Stimulated activated CD4-positive, alpha-beta T cell treated with anti-CD3 and anti-CD28 coated beads, Interleukin-12 subunit alpha, Interleukin-12 subunit beta, amount 100 ng/mL, for 4 hours (primary cell): ENCODE results near the gene TSPAN16.
"Not testable (repeated sequence)": the region's sequence is repeated elsewhere in the genome, so short reads cannot be mapped to it uniquely, and the experiment has no call there.

Experiments used
- DNase-seq: peaks from one replicate; pipeline ENCODE4 v3.0.0-alpha.2; 2020

The TSPAN16 gene

DNA sequence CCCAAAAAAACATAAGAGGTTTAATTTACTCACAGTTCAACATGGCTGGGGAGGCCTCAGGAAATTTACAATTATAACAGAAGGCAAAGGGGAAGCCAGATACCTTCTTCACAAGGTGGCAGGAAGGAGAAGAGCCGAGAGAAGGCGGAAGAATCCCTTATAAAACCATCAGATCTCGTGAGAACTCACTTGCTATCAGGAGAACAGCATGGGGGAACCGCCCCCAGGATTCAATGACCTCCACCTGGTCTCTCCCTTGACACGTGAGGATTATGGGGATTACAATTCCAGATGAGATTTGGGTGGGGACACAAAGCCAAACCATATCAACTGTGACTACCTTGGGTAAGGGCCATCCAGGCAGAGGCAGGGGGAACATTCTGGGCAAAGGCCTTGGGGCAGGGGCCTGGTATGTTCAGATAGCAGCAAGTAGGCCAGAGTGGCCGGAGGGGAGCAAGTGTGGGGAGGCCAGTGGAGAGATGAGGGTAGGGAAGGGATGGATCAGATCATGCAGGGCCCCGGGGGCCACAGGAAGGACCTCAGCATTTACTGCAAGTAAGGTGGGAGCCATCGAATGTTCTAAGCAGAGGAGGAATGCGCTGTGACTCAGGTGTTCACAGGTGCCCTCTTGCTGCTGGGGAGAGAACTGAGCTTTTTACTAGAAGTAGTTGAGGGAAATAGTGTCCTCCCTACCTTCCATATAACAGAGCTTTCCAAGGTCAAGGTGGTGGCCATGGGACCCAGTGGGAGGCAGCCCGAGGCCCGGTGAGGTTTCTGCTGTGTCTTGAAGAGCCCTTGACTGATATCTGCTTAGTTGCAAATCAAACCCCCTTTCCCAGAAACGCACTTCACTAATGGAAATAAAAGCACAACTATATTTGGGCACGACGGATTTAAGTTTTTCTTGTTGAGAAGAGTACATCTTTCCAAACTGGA, 25.5 kb downstream of the TSPAN16 start:
- no peak for DNase-seq

DNA sequence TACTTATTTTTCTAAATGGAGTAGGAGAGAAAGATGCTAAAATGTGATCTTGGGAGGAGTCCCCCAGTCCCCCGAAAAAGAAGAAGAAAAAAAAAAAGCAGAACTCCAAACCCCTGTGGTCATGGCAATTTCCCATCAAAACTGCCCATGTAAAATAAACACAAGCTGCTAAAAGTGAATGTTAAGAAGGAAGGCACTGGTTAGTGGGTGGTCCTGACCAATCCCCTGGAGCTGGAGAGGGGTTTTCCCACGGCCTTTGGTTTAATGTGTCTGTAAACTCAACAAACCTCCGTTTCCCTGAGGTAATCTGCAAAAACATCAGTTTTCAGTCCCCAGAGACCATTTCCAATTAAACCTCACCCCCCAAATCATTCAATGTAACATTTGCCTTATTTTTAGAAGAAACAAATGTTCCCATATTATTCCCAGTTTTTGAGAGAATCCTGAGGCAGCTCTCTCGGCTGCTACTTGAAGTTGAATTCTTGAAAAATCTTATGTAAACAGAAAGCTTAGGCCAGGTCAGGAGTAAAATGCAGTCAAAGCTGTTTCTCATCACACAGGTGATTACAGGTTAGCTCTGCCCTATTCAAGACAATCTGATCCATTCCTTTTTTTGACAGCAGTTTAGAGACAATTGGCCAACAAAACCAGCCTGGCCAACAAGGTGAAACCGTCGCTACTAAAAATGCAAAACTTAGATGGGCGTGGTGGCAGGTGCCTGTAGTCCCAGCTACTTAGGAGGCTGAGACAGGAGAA, 26.5 kb downstream of the TSPAN16 start:
- no peak for DNase-seq

DNA sequence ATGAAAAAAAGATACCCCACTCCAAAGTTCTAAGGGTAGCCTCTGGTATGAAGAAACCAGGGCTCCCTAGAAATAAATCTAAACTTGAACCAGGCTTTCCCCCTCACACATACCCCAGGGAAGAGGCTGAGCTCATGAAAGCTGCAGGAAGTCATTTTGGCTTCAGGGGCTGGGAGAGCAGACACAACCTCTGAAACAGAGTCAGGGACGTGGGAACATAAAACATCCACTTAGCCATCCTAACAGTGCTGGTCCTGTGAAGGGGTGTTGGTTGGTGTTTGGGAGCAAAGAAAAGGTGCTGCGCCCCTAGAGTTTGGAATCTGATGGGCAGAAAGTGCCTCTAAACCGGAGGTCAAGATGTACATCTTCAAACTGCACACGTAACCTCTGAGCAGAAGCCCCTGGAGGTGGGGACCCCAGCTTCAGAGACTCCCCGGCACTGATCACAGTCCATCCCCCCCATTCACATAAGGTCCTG, 27.7 kb downstream of the TSPAN16 start:
- no peak for DNase-seq

DNA sequence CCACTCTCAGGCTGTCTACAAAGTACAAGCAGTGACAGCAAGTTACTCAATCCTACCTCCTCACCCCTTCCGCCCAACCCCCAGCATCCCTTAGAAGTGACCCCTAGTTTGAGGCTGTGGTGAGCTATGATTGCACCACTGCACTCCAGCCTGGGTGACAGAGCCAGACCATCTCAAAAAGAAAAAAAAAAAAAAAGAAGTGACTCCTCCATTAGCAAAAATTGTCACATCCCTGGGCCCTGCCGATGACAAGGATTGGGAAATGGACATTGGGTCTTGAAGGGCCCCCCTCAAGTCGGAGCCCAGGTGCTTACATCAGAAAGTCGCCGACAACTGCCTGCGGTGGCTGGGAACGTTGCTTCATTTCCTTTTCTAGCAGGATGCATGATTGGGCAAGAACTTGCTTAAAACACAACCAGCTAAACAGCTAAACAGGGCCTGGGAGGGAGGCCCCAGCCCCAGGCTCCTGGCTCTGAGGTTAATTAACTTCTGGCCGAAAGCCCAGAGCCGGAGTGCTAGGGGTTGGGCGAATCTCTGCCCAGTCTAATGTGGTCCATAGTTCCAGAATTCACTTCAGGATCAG, 28.2 kb downstream of the TSPAN16 start:
- no peak for DNase-seq

DNA sequence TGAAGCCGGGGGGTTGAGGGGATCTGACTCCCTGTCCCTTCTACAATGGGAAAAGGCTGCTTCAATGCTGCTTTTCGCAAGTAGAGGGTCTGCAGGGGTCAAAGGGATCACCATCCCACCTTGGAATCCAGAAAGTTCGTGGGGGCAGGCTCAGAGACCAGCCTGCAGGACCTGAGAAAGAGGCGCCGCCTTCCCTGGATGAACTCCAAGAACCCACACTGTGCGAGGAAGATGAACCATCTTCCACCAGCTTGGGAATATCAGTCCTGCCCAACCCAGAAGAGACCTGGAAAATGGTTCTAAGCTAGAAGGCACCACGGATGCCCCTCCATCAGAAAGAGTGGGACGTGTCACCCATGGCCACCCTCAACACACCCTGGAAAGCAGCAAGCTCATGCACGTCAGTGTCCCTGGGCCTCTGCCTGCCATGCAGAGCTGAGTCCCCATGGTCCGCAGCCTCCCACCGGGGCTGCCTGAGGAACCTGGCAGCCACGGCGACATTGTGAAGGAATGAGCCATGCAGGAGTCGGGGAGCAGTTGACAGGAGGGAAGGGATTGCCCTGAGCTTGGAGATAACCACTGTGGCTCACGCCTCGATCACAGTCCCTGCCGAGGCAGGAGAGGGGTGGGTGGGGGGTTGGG, 28.9 kb downstream of the TSPAN16 start:
- no peak for DNase-seq

DNA sequence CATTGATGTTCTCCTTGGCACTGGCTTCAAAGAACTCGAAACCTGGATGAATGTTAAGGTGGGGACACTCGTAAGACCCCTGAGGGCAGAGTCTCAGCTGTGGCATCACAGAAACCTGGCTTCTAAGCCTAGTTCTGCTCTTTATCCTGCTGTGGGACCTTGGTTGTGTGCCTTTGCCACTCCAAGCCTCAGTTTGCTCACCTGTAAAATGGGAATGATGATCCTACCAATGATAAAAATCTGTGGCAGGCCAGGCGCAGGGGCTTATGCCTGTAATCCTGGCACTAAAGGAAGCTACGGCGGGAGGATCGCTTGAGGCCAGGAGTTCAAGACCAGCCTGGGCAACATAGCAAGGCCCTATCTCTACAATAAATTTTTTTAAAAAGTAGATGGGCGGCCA, 29.6 kb downstream of the TSPAN16 start:
- DNase-seq: no peak

DNA sequence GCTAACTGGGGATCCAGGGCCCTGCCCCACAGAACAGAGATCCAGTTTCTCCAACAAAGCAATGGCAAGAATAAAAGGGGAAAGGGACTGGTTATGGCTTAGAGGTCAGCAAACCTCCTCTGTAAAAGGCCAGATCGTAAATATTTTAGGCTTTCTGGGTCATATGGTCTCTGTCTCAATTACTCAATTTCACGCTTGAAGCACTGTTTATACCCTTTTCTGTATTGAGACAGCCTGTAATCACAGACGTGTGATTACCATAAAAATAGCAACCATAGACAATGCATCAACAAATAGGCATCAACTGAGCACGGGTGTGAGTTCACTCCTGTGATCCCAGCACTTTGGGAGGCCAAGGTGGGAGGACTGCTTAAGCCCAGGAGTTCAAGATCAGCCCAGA, 34.2 kb downstream of the TSPAN16 start:
- DNase-seq: no peak

DNA sequence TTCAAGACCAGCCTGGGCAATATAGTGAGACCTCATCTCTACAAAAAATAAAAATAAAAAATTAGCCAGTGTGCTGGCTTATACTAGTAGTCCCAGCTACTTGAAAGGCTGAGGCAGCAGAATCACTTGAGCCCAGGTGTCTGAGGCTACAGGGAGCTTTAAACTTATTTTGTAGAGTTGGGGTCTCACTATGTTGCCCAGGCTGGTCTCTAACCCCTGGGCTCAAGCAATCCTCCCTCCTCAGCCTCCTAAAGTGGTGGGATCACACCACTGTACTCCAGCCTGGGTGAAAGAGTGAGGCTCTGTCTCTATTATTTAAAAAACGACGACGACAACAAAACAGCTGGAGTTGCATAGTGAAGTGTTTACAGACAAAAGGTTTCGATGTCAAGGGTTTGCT, 35.5 kb downstream of the TSPAN16 start:
- no peak for DNase-seq

DNA sequence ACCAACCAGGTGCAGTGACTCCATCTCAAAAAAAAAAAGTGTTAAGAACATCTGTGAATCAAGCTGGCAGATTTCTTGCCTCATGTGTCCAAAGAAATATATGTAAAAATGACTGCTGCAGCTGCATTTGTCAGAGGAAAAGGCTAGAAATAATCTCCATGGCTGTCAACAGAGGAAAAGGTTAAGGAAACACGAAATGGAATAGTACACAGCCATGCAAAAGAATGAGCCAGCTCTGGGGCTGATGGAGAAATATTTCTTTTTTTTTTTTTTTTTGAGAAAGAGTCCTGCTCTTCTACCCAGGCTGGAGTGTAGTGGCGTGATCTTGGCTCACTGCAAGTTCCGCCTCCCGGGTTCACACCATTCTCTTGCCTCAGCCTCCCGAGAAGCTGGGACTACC, 36.9 kb downstream of the TSPAN16 start:
- DNase-seq: no peak

DNA sequence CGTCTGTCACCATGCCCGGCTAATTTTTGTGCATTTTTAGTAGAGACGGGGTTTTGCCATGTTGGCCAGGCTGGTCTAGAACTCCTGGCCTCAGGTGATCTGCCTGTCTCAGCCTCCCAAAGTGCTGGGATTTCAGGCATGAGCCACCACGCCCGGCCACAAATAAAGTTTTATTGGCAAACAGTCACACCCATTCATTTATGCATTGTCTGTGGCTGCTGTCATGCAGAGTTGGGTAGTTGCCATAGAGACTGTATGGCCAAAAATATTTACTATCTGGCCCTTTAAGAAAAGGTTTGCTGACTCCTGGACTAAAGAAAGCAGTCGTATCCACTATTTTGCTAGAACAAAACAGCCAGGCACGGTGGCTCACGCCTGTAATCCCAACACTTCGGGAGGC, 37.9 kb downstream of the TSPAN16 start:
- DNase-seq: not testable (repeated sequence)

DNA sequence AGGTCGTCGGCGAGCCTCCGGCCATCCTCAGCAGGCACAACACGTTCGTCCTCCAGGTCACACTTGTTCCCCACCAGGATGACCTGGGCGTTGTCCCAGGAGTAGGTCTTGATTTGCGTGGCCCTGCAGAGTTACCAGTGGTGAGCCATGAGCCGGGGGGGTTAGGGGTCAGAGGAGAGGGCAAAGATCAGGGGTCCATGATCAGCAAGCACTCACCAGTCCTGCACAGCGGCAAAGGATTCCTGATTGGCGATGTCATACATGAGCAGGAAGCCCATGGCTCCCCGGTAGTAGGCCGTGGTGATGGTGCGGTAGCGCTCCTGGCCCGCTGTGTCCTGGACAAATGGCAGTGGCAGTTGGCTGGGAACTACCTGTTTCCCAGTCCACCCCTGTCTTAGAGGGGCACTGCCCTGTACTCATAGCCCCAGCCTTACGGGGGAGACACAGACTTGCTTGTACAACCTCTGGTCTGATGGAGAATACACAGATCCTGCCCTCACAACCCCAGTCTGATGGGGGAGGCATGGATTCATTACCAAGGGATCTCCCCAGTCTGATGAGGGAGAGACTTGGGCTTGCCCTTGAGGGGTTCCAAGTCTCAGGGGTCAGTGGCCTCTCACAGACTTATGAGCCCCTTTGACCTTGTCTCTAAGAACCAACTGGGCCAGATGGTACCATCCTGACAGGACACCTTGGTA, 39.6 kb downstream of the TSPAN16 start:
- no peak for DNase-seq

DNA sequence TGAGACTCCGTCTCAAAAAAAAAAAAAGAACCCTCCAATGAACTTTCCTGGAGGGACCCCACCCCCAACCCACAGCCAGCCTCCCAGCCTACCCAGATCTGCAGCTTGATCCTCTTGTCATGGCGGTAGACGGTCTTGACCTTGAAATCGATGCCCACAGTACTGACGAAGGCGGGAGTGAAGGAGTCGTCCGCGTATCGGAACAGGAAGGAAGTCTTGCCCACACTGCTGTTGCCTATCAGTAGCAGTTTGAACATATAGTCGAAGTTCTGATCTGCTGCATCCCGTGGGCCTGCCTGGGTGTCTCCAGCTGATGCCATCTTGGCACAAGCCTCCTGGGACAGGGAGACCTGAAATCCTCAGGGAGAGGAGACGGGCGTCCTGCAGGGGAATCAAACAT, 41.1 kb downstream of the TSPAN16 start:
- no peak for DNase-seq

DNA sequence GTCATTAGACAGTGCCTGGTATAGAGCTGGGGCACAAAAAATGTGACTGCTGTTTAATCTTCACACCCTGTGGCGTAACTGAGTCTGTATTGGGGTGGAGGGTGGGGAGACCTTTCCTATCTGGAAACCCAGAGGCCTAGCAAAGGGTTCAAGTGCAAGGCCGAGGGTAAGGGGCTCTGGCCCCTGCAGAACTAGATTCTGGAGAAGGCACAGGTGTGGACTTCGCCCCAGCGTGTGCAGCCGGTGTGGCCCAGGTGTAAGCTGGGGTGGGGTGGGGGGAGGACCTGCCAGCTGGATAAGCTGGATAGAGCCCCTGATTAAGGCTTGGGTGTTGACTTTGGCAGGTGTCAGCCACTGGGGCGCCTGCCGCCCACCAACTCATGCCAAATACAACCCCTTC, 42.2 kb downstream of the TSPAN16 start:
- no peak for DNase-seq

DNA sequence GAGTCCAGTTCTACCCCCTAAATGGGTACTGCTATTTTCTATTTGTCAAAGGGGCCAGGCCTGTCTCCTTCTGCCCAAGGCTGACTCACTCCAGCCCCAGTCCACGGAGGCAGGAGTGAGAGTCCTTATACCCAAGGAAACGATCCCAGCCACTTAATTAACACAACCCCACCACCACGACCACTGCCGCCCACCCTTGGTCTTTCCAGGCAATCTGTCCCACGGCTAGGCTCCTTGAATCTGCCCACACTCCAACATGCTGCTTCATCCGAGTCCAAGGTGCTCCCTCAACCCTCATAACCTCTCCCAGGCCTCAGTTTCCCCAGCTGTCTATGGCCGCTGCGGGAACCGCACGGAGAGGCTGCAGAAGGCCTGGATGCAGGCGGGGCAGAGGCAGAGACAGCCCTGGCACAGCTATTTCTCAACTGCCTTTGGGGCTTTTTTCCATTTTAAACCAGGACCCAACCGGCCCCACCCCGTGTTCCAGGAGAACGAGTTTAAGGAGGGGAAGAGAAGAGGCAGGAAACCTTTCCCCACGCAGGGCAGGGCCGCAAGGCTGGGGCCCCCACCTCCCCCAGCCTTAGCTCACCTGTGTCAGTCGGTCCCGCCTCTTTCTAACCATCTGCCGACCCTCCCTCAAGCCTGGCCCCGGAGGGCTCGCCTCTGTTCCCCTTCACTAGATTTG, 42.8 kb downstream of the TSPAN16 start:
- no peak for DNase-seq

DNA sequence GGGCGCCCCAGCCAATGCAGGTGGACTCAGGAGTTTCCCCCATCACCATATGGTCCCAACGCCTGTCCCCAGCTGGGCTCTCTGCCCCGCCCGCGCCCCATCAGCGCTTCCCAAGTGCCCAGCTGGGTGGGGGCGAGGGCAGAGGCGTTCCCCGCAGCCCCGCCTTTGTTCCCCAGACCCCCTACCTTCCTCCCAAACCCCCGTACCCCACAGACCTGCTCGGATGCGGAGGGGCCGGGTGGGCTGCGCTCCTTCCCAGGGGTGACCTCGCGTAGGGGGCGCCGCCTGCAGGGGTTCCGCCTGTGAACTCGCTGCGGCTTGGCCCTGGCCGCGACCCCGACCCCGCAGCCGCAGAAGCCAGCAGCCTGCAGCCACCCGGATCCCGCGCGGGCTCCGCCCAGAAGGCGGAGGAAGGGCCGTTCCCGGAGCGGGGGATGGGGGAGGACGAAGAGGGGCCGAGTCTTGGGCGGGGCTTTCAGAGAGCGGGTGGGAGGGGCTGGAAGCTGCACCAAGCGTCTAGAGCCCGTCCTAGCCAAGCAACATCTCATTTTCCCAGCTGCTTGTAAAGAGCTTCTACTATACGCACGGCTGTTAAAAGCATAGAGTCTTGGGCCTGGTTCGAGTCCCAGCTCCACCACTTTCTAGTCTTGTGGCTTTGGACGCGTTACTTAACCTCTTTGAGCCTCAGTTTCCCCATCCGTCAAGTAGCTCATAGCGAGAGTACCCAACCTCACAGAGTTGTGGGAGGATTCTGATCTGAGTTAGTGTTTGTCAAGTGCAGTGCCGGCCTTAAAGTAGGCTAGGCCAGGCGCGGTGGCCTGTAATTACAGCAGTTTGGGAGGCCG, 43.5 kb downstream of the TSPAN16 start, which contains the start of gene RAB3D:
Gene RAB3D (minus strand): TSS at position 404 of the 845 bp plus-strand sequence. CDS start 2,258 bp downstream, outside the sequence.
- DNase-seq: peak; percentile 85

DNA sequence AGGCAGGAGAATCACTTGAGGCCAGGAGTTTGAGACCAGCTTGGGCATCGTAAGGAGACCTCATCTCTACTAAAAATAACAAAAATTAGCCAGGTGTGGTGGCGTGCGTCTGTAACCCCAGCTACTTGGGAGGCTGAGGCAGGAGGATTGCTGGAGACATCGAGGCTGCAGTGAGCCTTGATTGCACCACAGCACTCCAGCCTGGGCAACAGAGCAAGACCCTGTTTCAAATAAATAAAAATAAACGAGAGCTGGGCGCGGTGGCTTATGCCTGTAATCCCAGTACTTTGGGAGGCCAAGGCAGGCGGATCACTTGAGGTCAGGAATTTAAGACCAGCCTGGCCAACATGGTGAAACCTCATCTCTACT, 44.1 kb downstream of the TSPAN16 start:
- DNase-seq: not testable (repeated sequence)

DNA sequence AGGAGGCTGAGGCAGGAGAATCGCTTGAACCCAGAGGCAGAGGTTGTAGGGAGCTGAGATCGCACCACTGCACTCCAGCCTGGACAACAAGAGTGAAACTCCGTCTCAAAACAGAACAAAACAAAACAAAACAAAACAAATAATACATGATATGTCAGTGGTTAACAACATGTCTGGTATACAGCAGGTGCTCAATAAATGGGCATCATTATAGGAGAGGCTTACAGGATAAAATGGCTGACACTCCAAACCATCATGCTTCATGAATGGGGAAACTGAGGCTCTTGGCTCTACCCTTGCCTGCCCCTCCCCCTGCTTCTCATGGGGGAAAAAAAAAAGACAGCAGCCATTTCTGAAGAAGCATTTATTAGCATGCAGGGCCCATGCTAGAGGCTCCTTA, 46.5 kb downstream of the TSPAN16 start:
- DNase-seq: no peak

DNA sequence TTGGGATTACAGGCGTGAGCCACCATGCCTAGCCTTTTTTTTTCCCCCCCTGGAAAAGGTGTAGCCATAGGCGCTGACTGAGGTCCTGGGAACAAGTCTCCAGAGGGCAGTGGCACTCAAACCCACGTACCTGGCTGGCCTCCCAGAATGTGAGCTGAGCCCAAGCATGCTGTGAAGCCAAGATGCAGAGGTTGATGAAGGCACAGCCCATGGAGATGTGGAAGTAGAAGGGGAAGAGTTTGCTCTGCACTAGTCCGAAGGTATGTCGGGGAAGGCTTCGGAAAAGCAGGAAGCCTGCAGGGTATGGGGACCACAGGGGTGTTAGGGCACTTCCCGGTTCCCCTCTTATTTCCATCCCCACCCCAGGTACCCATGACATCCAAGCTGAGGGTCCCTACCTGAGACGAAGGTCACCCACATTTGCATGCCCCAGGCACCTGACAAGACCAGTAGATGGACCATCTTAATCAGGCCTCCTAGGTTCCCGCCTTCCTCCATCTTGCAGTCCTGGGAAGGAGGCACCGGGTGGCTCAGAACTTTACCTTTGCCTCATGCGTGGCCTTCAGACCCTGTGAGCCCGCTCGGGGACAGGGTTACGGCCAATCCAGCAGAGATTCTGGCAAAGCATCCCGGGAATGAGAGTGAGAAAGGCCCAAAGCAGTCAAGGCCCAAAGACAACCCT, 49.3 kb downstream of the TSPAN16 start:
- DNase-seq: no peak

DNA sequence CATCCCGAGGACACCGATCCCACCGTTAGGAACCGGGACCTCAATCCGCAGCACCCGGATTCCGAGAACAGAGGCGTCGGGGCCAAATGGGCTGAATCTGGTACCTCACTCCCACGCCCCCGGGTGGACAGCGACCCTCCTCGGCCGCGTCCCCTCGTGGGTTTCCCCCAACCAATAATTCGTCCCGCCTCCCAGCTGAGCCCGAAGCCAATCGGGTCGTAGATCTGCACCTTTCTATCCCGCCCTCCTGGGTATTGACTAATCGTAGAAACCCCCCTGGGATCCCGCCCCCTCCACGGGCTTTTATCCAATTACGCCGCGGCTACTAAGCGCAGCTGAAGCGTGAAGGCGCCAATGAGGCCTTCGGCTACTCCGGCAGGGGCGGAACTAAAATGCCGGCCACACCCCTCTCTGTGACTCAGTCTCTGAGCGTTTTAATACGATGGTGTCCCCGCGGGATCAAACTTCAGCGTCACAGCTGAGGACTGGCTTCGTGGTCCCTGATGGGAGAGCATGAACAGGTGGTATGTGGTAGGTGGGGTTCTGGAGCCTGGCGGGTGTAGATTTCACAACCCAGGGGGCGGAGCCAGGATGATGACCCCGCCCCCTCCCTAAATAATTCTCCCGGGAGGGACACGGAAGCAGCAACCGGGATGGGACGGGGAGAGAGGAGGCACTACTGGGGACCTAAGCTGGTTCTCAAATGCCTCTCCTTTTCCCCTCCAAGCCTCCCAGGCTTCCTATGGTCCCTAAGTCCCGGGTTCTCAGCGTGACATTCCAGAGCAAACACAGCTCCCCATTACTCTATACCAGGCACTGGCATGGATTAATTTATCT, 50.4 kb downstream of the TSPAN16 start, which contains the start of the genes CCDC159 and TMEM205:
Gene CCDC159 (plus strand): TSS at position 416 of the 837 bp plus-strand sequence. CDS start 88 bp downstream, at position 504.
Gene TMEM205 (minus strand): TSS at position 165 of the 837 bp plus-strand sequence. CDS start 649 bp downstream, outside the sequence.
- peak; percentile 94 for DNase-seq
